C4-2B (cell line): Measurements from ENCODE around the gene UBA1.

ENCODE experiments used
- H3K27ac ChIP-seq: fragments of 450-650 bp; 2 replicates; pipeline ENCODE4 v1.5.1; 2017
- ZFX ChIP-seq: fragments of 450-650 bp; IDR thresholded peaks from 2 replicates; pipeline ENCODE4 v1.6.1; 2017
- TF ChIP-seq, protein P1 (sequence below): fragments of 450-650 bp; conservative IDR thresholded peaks from 2 replicates; pipeline ENCODE4 v1.5.1; 2017; ENCODE audit warnings: mild to moderate bottlenecking

Gene UBA1

DNA sequence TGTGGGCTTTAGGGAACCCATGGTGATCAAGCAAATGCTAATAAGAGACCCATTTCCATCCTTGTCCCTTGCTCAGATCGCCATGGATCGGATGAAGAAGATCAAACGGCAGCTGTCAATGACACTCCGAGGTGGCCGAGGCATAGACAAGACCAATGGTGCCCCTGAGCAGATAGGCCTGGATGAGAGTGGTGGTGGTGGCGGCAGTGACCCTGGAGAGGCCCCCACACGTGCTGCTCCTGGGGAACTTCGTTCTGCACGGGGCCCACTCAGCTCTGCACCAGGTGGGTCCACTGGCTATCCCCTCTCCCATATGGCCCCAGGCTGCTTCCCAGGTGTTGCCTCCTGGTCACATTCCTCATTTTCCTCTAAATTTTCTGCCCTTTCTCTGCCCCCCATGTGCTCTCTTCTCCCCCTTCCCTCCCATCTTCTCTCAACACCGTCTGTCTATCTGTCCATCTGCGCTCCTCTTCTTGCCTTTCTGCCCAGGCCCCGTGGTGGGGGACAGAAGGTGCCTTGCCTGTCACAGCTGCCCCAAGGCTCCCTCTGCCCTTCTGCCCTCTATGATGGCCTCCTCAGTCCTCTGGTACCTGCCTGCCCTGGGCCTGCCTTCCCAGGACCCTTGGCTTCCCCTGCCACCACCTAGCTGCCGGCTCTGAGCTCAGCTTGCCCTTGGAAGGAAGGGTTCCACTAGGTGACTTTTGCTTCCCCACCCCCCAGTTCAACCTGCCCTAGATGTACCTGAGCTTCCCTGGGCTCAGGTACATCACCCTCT lies 30.0 kb downstream of the UBA1 start:
- TF ChIP-seq, protein P1, sequence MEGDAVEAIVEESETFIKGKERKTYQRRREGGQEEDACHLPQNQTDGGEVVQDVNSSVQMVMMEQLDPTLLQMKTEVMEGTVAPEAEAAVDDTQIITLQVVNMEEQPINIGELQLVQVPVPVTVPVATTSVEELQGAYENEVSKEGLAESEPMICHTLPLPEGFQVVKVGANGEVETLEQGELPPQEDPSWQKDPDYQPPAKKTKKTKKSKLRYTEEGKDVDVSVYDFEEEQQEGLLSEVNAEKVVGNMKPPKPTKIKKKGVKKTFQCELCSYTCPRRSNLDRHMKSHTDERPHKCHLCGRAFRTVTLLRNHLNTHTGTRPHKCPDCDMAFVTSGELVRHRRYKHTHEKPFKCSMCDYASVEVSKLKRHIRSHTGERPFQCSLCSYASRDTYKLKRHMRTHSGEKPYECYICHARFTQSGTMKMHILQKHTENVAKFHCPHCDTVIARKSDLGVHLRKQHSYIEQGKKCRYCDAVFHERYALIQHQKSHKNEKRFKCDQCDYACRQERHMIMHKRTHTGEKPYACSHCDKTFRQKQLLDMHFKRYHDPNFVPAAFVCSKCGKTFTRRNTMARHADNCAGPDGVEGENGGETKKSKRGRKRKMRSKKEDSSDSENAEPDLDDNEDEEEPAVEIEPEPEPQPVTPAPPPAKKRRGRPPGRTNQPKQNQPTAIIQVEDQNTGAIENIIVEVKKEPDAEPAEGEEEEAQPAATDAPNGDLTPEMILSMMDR = no peak
- TF ChIP-seq ZFX = no peak
- H3K27ac ChIP-seq = no peak overlapping the region

DNA sequence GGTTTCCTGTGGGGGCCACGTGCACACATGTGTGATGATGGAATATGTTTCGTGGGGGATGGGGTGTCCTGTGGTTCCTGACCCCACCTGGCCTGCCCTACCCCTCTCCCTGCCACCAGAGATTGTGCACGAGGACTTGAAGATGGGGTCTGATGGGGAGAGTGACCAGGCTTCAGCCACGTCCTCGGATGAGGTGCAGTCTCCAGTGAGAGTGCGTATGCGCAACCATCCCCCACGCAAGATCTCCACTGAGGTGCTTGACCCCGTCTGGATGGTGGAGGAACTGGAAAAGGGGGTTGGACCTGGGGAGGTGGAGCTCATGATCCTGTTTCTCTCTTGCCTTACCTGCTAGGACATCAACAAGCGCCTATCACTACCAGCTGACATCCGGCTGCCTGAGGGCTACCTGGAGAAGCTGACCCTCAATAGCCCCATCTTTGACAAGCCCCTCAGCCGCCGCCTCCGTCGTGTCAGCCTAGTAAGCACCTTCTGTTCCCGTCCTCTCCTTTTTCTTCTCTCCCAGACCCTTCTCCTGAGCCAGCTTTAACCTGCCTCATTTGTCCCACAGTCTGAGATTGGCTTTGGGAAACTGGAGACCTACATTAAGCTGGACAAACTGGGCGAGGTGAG lies 30.8 kb downstream of the UBA1 start:
- TF ChIP-seq, protein P1 = no peak
- TF ChIP-seq ZFX = no peak
- H3K27ac ChIP-seq = no peak overlapping the region

DNA sequence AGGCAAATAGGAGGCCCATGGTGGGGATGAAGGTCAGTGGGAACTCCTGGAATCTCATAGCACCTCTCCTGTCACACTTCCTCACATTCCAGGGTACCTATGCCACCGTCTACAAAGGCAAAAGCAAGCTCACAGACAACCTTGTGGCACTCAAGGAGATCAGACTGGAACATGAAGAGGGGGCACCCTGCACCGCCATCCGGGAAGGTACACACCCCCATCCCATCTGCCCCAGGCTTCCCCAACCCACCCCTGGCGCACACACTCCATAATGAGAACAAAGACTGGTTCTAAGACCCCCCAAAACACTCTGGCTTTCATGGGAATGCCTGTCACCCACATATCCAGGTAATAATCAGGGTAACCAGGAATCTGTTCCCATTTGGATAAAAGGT lies 31.3 kb downstream of the UBA1 start:
- no peak for TF ChIP-seq ZFX
- TF ChIP-seq, protein P1 = no peak
- no peak overlapping the region for H3K27ac ChIP-seq

GRCh38 chrX:47226071-47226470 lies 32.4 kb downstream of the UBA1 start:
- H3K27ac ChIP-seq = no peak overlapping the region
- no peak for TF ChIP-seq ZFX
- TF ChIP-seq, protein P1 = no peak

DNA sequence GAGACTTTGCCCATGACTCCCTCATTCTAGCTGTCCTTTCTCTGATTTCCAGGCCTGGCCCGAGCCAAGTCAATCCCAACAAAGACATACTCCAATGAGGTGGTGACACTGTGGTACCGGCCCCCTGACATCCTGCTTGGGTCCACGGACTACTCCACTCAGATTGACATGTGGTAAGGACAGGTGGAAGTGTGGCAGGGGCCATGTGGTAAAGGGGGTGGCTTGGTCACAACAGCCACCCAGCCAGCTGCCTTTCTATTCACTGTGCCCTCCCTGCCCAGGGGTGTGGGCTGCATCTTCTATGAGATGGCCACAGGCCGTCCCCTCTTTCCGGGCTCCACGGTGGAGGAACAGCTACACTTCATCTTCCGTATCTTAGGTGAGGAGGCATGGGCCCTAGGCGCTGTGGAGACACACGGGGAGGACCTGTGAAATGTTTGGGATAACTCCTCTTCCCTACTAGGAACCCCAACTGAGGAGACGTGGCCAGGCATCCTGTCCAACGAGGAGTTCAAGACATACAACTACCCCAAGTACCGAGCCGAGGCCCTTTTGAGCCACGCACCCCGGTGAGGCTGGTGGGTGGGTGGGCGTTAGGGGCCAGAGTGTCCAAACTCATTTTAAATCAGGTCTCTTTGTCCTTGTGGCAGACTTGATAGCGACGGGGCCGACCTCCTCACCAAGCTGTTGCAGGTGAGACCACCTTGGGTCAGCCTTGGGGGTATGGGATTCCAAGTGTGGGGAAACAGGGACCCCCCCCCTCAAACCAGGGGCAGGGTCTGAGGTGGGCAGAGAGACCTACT lies 33.1 kb downstream of the UBA1 start:
- H3K27ac ChIP-seq = no peak overlapping the region
- TF ChIP-seq ZFX = no peak
- TF ChIP-seq, protein P1 = no peak

DNA sequence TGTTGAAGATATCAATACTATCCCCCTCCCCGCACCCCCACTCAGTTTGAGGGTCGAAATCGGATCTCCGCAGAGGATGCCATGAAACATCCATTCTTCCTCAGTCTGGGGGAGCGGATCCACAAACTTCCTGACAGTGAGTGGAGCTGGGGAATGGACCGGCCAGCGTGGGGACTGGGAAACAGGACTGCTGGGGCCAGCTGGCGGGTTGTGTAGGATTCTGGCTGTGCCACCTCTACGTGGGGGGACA lies 33.6 kb downstream of the UBA1 start:
- TF ChIP-seq ZFX = no peak
- TF ChIP-seq, protein P1 = no peak
- no peak overlapping the region for H3K27ac ChIP-seq

DNA sequence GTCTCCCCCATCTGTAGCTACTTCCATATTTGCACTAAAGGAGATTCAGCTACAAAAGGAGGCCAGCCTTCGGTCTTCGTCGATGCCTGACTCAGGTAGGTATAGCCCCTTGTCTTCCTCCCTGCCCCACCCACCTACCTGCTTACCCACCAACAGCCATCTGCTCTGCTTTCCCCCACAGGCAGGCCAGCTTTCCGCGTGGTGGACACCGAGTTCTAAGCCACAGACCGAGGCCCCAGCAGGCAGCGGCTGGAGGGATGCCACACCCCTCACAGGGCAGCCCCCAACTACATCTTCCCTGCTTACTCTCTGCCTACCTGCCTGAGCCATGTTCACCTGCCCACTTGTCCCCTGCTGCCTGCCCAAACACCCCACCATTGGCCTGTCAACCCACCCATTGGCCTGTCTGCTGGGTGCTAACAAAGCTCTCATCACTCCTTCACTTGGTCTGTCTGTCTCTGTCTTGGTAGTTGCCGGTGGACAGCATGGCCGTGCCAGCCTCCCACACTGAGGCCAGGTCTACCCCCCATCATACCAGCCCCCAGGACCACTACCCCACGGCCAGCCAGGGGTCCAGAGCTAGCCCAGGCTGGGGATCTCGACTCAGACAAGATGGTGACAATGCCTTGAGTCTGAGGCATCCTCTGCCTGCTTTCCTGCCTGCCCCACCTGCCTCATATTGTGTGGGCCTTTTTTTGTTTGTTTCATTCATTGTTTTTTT lies 35.1 kb downstream of the UBA1 start:
- H3K27ac ChIP-seq = no peak overlapping the region

More for the DNA sequence above, 35.1 kb downstream of the UBA1 start:
- TF ChIP-seq, protein P1 = no peak
- TF ChIP-seq ZFX = no peak
